Mucosa of stomach (tissue), 1 donor: ENCODE results near the gene RAPGEF4.

Source experiments
- H3K27me3 ChIP-seq: one replicate; pipeline ENCODE4 v1.7.0; 2013; ENCODE audit warnings: mild to moderate bottlenecking, low read length; ENCODE audit not compliant: control insufficient read depth, insufficient read depth
- H3K36me3 ChIP-seq: one replicate; pipeline ENCODE4 v1.7.0; 2013; ENCODE audit warnings: low read length; ENCODE audit not compliant: control insufficient read depth, insufficient read depth
- H3K4me1 ChIP-seq: one replicate; pipeline ENCODE4 v1.7.0; 2013; ENCODE audit warnings: mild to moderate bottlenecking, low read length; ENCODE audit not compliant: control insufficient read depth, insufficient read depth
- H3K4me3 ChIP-seq: one replicate; pipeline ENCODE4 v1.7.0; 2013; ENCODE audit warnings: low read length
- H3K9ac ChIP-seq: one replicate; pipeline ENCODE4 v1.7.0; 2013; ENCODE audit warnings: mild to moderate bottlenecking, low read length, moderate library complexity
- H3K9me3 ChIP-seq: one replicate; pipeline ENCODE4 v1.7.0; 2013; ENCODE audit warnings: mild to moderate bottlenecking, low read length, moderate library complexity; ENCODE audit not compliant: control insufficient read depth
- donor health status: Pancreatic carcinoma.

Gene RAPGEF4

DNA sequence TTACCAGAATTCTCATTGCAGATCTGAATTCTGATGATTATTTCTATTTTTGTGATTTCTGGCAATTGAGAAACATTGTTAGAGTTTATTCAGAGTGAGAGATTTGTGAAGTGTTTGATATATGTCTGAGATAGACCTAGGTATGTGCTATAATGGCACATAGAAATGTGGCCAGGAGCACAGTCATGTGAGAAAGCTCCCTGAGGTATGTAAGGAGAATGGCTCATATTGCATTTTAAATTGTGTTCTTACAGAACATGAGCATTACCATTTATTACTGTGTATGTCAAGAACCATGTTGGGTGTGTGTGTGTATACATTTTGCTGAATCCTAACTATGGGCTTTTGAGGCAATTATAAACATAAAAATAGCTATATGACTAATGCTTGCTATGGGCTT is 101.2 kb downstream of the RAPGEF4 start:
- Histone ChIP-seq H3K4me1 (no peaks in the 10 kb centered on the region), H3K27me3 (no peaks in the 10 kb centered on the region), H3K36me3 (no peaks in the 10 kb centered on the region), H3K9me3 (no peaks in the 10 kb centered on the region), H3K9ac (no peak overlapping the region), H3K4me3 (no peak overlapping the region)

DNA sequence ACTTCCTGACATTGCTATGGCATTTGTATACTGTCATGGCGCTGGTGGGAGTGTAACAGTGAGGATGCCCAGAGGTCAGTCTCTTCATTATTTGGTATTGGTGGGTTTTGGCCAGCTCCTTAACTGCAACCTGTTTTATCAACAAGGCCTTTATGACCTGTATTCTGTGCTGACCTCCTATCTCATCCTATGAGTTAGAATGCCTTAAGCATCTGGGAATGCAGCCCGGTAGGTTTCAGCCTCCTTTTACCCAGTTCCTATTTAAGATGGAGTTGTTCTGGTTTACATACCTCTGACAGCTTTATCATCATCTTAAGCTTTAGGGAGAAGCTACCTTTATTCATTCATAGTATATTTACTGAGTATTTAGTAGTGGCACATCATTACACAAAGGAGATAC is 103.8 kb downstream of the RAPGEF4 start:
- H3K9ac ChIP-seq = no peak overlapping the region
- H3K9me3 ChIP-seq = no peaks in the 10 kb centered on the region
- H3K36me3 ChIP-seq = no peaks in the 10 kb centered on the region
- no peaks in the 10 kb centered on the region for H3K27me3 ChIP-seq
- H3K4me3 ChIP-seq = no peak overlapping the region
- H3K4me1 ChIP-seq = no peaks in the 10 kb centered on the region

DNA sequence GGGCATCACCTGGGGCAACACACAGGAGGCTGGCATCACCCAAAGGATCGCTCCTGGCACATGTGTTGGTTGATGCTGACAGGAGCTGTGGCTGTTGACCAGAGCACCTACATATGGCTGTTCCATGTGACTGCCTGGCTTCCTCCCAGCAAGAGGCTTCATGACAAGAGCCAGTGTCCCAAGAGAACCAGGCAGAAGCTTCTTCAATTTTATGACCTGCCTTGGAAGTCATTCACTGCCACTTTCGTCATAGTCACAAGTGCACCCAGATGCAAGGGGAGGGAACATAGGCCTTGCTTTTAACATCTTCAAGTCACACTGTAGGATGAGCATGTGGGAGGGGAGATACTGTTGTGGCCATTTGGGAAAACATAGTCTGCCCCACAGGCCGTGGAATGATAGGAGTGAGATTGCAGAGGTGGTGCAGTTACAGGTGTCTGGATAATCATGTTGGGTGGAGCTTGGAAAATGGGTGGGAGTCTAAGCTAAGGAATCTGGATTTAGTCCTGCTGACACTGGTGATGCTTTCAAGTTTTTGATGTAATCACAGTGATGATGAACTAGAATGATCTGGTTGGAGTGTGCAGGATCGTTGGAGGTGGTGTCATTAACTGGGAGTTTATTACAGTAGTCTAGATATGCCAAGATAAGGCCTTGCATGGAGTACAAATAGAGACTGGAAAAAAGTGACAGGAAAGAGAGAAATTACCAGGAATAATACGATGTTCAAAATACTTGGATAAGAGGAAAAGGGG is 107.0 kb downstream of the RAPGEF4 start:
- Histone ChIP-seq H3K4me3 (no peak overlapping the region), H3K27me3 (no peaks in the 10 kb centered on the region), H3K9me3 (no peaks in the 10 kb centered on the region), H3K36me3 (no peaks in the 10 kb centered on the region), H3K4me1 (no peaks in the 10 kb centered on the region), H3K9ac (no peak overlapping the region)

DNA sequence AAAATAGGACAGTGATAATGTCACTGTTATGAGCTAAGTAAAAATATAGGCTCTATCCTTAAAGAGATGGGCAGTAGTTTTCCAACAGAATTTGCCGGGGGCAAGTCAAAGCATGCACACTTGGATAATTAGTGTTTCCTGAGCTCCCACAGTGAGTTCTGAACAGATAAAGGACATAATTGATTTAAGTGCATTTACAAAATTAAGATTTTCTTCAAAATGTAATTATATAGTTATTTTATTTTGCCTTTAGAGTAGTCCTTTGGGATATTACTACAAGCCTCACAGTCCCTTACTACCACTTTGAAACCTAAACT is 107.6 kb downstream of the RAPGEF4 start:
- Histone ChIP-seq H3K27me3 (no peaks in the 10 kb centered on the region), H3K36me3 (no peaks in the 10 kb centered on the region), H3K4me1 (no peaks in the 10 kb centered on the region), H3K4me3 (no peak overlapping the region), H3K9me3 (no peaks in the 10 kb centered on the region), H3K9ac (no peak overlapping the region)

DNA sequence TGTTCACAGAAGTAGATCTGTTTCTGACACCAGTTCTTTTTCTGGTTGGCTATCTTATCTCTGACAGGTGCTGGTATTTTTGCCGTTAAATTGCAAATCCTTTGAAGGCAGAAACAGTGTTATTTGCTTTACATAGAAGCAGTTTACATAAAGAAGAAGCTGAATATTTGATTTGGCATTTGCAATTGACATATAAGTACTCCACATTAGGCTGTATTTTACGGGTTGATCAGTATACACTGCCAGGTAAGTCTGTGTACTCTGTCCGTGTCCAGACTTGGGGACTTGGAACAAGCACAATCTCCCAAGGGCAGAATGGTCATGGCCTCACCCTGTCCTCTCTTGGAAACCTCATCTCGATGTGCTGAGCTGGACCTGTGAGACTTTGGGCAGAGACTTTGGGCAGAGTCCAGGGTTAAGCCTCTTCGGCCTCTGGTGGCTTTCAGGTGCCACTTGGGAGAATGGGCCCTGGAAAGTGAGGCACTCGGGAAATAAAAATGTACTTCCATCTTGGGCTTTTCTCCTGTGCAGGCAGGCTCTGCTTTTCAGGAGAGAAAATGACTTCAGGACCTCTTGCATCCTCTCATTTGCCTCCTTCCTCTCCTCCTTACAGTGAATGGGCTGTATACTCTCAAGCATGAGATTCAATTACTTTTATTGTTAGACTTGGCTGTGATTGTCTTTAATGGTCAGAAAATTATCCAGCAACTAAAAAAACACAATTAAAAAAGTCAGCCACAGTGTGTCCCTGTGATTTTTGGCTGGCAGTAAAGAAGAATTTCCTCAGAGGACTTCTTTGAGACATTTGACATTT is 108.5 kb downstream of the RAPGEF4 start:
- Histone ChIP-seq H3K4me3 (no peak overlapping the region), H3K4me1 (no peaks in the 10 kb centered on the region)

DNA sequence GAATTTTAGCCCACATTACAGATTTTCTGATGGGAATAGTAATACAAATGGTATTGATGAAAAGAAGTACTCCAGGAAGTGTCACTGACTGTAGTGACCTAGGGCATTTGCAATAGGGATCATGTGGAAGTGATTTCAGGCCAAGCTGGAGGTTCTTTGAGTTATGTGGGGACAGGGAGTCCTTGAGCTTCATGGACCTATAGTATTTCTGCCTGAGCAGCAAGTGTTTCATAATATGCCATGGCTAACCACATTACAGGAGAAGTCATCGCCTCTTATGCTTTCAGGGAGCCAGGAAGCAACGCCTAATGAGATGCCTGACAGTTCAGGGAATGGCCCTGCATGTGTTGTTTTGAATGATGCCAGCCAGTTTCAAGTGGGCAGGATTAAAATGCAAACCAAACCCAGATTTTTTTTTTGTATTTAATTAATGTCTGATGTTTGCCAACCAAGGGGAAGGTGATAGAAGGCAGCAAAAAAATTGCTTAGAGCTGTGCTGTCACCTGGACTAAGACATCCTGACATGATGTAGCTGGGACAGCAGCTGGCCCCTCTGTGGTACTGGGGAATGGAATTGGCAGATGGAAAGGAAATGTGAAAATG is 109.5 kb downstream of the RAPGEF4 start:
- Histone ChIP-seq H3K9me3 (no peaks in the 10 kb centered on the region), H3K4me1 (no peaks in the 10 kb centered on the region), H3K27me3 (no peaks in the 10 kb centered on the region), H3K4me3 (no peak overlapping the region), H3K36me3 (no peaks in the 10 kb centered on the region), H3K9ac (no peak overlapping the region)

More for the DNA sequence above, 108.5 kb downstream of the RAPGEF4 start:
- Histone ChIP-seq H3K9me3 (no peaks in the 10 kb centered on the region), H3K9ac (no peak overlapping the region), H3K36me3 (no peaks in the 10 kb centered on the region), H3K27me3 (no peaks in the 10 kb centered on the region)

DNA sequence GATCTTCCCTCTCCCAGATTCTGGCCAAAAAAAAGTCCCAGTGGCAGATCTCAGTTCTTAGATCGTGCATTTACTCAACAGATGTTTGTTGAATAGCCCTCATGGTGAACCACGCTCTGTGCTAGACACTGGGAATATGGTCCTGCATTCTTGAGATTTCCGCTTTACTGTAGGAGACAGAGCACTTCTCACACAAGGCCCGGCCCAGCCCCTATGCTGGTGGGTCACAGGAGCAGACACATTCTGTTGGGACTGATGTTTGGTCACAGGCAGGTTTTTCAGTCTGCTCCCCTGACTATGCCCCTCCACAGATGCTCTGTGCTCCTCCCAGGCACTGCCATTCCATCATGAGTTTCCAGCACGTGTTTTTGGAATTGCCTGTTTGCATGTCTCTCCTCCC is 110.9 kb downstream of the RAPGEF4 start:
- H3K4me3 ChIP-seq = no peak overlapping the region
- no peaks in the 10 kb centered on the region for H3K27me3 ChIP-seq
- H3K9me3 ChIP-seq = no peaks in the 10 kb centered on the region
- H3K36me3 ChIP-seq = no peaks in the 10 kb centered on the region
- no peaks in the 10 kb centered on the region for H3K4me1 ChIP-seq
- H3K9ac ChIP-seq = no peak overlapping the region

DNA sequence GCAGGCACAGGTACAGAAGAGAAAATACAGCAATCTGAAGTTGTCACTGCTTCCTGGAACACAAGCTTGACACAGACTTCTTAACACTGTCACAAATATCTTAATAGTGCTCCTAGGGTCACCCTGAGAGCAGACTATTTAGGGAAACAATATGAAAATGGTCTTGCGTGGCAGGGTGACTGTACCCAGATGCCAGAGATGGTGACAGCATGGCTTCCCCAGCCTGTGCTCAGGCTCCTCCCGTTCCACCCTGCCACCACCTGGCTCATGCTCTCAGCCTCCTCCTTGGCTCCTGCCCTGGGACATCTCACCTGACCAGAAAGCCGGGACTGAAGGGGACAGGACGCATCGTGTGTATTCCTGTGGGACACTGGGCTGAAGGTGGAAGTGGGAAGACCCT is 111.5 kb downstream of the RAPGEF4 start:
- no peaks in the 10 kb centered on the region for H3K36me3 ChIP-seq
- H3K4me1 ChIP-seq = no peaks in the 10 kb centered on the region
- no peak overlapping the region for H3K9ac ChIP-seq
- no peak overlapping the region for H3K4me3 ChIP-seq
- H3K9me3 ChIP-seq = no peaks in the 10 kb centered on the region
- H3K27me3 ChIP-seq = no peaks in the 10 kb centered on the region

DNA sequence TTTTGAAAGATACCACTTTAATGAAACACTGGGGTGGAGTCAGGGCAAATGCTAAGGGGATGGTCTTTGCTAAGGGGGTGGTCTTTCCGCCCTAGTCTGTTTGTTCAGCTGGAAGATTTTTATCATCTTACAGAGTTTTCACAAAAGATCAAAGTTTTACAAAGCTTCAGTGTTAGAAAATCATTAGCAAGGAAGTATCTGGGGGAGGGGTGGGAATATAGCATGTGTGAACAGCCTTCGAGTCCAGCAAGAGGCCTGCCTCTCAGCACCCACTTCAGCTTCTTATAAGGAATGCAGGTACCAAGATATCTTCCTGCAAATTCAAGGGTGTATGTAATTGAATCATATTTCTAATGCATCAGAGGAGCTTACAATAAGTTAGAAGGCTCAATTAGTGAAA is 112.9 kb downstream of the RAPGEF4 start:
- no peaks in the 10 kb centered on the region for H3K4me1 ChIP-seq
- H3K27me3 ChIP-seq = no peaks in the 10 kb centered on the region
- no peak overlapping the region for H3K9ac ChIP-seq
- H3K9me3 ChIP-seq = no peaks in the 10 kb centered on the region
- H3K4me3 ChIP-seq = no peak overlapping the region
- no peaks in the 10 kb centered on the region for H3K36me3 ChIP-seq

DNA sequence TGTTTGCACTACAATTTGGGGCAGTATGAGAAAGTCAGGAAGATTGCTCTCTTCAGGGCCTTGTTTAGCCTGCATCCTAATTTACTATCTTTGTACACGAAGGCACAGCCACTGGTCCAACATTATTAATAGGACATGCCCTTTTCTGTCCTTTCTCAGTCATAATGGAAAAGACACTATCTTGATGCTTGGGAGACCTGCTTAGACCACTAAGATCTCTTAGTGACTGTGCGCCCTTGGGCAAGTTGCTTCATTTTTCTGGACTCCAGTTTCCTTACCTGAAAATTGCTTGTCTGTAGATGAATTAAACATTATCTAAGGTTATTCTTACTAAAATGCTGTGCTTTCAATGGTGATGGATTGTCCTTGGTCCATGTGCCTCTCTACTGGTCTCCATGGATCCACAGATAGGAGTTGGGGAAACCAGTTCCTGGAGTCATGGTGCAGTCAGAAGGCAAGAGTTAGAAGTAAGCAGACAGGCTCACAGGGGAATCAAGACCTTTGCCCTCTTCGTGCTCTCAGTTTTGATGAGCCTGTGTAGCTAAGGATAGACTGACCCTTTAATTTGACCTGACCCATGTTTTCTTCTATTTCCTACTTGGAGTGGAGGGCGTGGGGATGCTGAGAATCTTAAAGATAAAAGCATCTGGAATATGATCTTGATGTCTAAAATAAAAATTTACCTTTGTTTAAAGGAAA is 114.0 kb downstream of the RAPGEF4 start:
- Histone ChIP-seq H3K9ac (no peak overlapping the region), H3K27me3 (no peaks in the 10 kb centered on the region), H3K36me3 (no peaks in the 10 kb centered on the region), H3K4me3 (no peak overlapping the region), H3K4me1 (no peaks in the 10 kb centered on the region), H3K9me3 (no peaks in the 10 kb centered on the region)

DNA sequence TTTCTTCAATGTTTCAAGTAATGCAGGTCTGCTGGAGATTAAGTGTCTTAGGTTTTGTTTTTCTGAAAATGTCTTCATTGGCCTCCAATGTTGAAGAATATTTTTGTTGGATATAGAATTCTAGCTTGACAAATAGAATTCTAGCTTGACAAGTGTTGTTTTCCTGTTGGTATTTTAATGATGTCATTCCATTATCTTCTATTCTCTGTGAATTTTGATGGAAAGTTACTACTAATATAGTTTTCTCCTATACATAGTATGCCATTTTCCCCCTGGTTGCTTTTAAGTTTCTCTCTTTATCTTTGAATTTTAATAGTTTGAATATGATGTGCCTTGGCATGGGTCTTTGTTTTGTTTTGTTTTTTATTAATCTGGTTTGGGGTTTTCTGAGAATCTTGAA is 119.9 kb downstream of the RAPGEF4 start:
- no peaks in the 10 kb centered on the region for H3K36me3 ChIP-seq
- H3K27me3 ChIP-seq = no peaks in the 10 kb centered on the region
- no peaks in the 10 kb centered on the region for H3K4me1 ChIP-seq
- no peak overlapping the region for H3K9ac ChIP-seq
- no peak overlapping the region for H3K4me3 ChIP-seq
- no peaks in the 10 kb centered on the region for H3K9me3 ChIP-seq

DNA sequence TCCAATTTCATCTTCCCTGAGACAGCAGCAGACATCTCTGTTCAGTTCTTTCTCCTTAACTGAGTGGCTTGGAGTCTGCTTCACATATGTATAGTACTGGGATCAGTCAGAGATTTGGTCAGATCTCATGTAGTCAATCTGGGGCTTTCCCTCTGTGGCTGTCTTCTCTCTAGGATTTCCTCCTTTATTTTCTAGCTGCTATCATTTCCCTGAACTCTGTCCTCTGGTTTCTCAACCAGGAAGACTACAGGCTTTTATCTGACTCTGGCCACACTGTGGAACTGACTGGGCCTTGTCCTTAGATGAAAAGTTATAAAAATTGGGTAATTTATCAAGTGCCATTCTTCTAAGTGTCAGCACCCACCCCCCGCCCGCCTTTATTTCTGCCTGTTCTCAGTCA is 121.0 kb downstream of the RAPGEF4 start:
- no peak overlapping the region for H3K4me3 ChIP-seq
- H3K9me3 ChIP-seq = no peaks in the 10 kb centered on the region
- no peaks in the 10 kb centered on the region for H3K27me3 ChIP-seq
- H3K9ac ChIP-seq = no peak overlapping the region
- no peaks in the 10 kb centered on the region for H3K4me1 ChIP-seq
- H3K36me3 ChIP-seq = no peaks in the 10 kb centered on the region
